GM23338 (cell line): Measurements from ENCODE around the gene TRIM63. TPM values are rescaled to one million over a fixed set of nuclear protein-coding genes. Genes with fewer than 3 reads are reported as not detected.

Experiments used
- ATAC-seq: fragments of 200-7000 bp; cut with Tn5 transposase; 3 replicates; pipeline ENCODE4 v1.9.1; 2020
- DNase-seq: peaks from one replicate; pipeline ENCODE4 v3.0.0-alpha.2; 2015; ENCODE audit warnings: low spot score
- H2AFZ ChIP-seq: fragments of 200-600 bp; sonication (generic); 2 replicates; pipeline ENCODE4 v1.8.0; 2016; ENCODE audit warnings: antibody characterized with exemption, mild to moderate bottlenecking, moderate library complexity
- H3F3A ChIP-seq: fragments of 200-600 bp; sonication (generic); replicated peaks from 2 replicates; pipeline ENCODE4 v1.8.0; 2017; ENCODE audit warnings: antibody characterized with exemption, mixed run types, low read depth
- H3K27ac ChIP-seq: fragments of 200-600 bp; sonication (generic); 2 replicates; pipeline ENCODE4 v1.6.1; 2016; ENCODE audit warnings: low read depth
- H3K27me3 ChIP-seq: fragments of 200-600 bp; sonication (generic); 2 replicates; pipeline ENCODE4 v1.8.0; 2016; ENCODE audit warnings: mild to moderate bottlenecking, mixed run types, moderate library complexity; ENCODE audit not compliant: insufficient read depth
- H3K36me3 ChIP-seq: fragments of 200-600 bp; sonication (generic); 2 replicates; pipeline ENCODE4 v1.8.0; 2016; ENCODE audit warnings: mild to moderate bottlenecking; ENCODE audit not compliant: insufficient read depth
- H3K4me1 ChIP-seq: fragments of 200-600 bp; sonication (generic); 2 replicates; pipeline ENCODE4 v1.8.0; 2016; ENCODE audit warnings: mild to moderate bottlenecking, moderate library complexity; ENCODE audit not compliant: insufficient read depth
- H3K4me2 ChIP-seq: fragments of 200-600 bp; sonication (generic); 2 replicates; pipeline ENCODE4 v1.7.1; 2017; ENCODE audit warnings: mixed run types
- H3K4me3 ChIP-seq: fragments of 200-600 bp; sonication (generic); 2 replicates; pipeline ENCODE4 v1.6.1; 2016; ENCODE audit warnings: mixed run types
- H3K79me2 ChIP-seq: fragments of 200-600 bp; sonication (generic); replicated peaks from 2 replicates; pipeline ENCODE4 v1.8.0; 2017; ENCODE audit warnings: mild to moderate bottlenecking; ENCODE audit not compliant: insufficient read depth
- H3K9me2 ChIP-seq: fragments of 200-600 bp; sonication (generic); 2 replicates; pipeline ENCODE4 v1.8.0; 2017; ENCODE audit not compliant: insufficient read depth
- H4K20me1 ChIP-seq: fragments of 200-600 bp; sonication (generic); replicated peaks from 2 replicates; pipeline ENCODE4 v1.8.0; 2017; ENCODE audit warnings: mild to moderate bottlenecking; ENCODE audit not compliant: insufficient read depth
- H3K27ac Mint-ChIP-seq: 2 replicates; pipeline ENCODE4 v1.8.0; 2020; ENCODE audit warnings: inconsistent platforms, mild to moderate bottlenecking, moderate library complexity, mixed read lengths
- H3K27me3 Mint-ChIP-seq: 3 replicates; pipeline ENCODE4 v1.8.0; 2022; ENCODE audit warnings: low read depth, mild to moderate bottlenecking, moderate library complexity, mixed read lengths, inconsistent platforms; ENCODE audit not compliant: insufficient read depth, poor library complexity
- H3K36me3 Mint-ChIP-seq: 3 replicates; pipeline ENCODE4 v1.8.0; 2021; ENCODE audit warnings: low read depth, mild to moderate bottlenecking, inconsistent platforms, moderate library complexity, mixed read lengths
- H3K4me1 Mint-ChIP-seq: 3 replicates; pipeline ENCODE4 v1.8.0; 2020; ENCODE audit warnings: mild to moderate bottlenecking, inconsistent platforms, mixed read lengths
- H3K4me3 Mint-ChIP-seq: 3 replicates; pipeline ENCODE4 v1.8.0; 2021; ENCODE audit warnings: moderate library complexity, mild to moderate bottlenecking, inconsistent platforms, mixed read lengths
- H3K9me3 Mint-ChIP-seq: 3 replicates; pipeline ENCODE4 v1.8.0; 2020; ENCODE audit warnings: moderate library complexity, mild to moderate bottlenecking, inconsistent platforms, mixed read lengths
- CREB1 ChIP-seq: fragments of 250-450 bp; sonication (Bioruptor Pico); IDR thresholded peaks from 2 replicates; pipeline ENCODE4 v1.5.0; 2020; ENCODE audit warnings: low read depth, mild to moderate bottlenecking, moderate library complexity
- CTCF ChIP-seq, 2 experiments: fragments of 200-600 bp in 1 of 2; sonication (generic) in 1 of 2; conservative IDR thresholded peaks; 2 replicates each; pipeline versions ENCODE4 v1.5.1 to v1.6.1; 2016 to 2017; ENCODE audit warnings: antibody characterized with exemption in 2 of 2, low read depth in 2 of 2, mild to moderate bottlenecking in 2 of 2, moderate library complexity in 1 of 2
- ETS1 ChIP-seq: IDR thresholded peaks from 2 replicates; pipeline ENCODE4 v1.6.1; 2016; ENCODE audit warnings: antibody characterized with exemption
- EZH2 ChIP-seq: fragments of 200-600 bp; sonication (generic); IDR thresholded peaks from one replicate; pipeline ENCODE4 v1.8.0; 2017; ENCODE audit warnings: antibody characterized with exemption, mild to moderate bottlenecking, low read depth; ENCODE audit not compliant: unreplicated experiment
- EZH2phosphoT487 ChIP-seq: fragments of 200-600 bp; sonication (generic); IDR thresholded peaks from one replicate; pipeline ENCODE4 v1.8.1; 2018; ENCODE audit warnings: antibody characterized with exemption; ENCODE audit not compliant: unreplicated experiment
- JUNB ChIP-seq: IDR thresholded peaks from one replicate; pipeline ENCODE4 v1.6.1; 2016; ENCODE audit warnings: antibody characterized with exemption; ENCODE audit not compliant: unreplicated experiment
- NANOG ChIP-seq: IDR thresholded peaks from 2 replicates; pipeline ENCODE4 v1.6.1; 2016; ENCODE audit warnings: antibody characterized with exemption, borderline replicate concordance
- POLR2AphosphoS5 ChIP-seq: IDR thresholded peaks from 2 replicates; pipeline ENCODE4 v1.6.1; 2016; ENCODE audit warnings: antibody characterized with exemption, low read depth
- REST ChIP-seq: IDR thresholded peaks from one replicate; pipeline ENCODE4 v1.6.1; 2018; ENCODE audit warnings: antibody characterized with exemption; ENCODE audit not compliant: unreplicated experiment
- STAT1 ChIP-seq: IDR thresholded peaks from one replicate; pipeline ENCODE4 v1.6.1; 2016; ENCODE audit warnings: antibody characterized with exemption; ENCODE audit not compliant: unreplicated experiment
- ZNF114 ChIP-seq: fragments of 250-450 bp; sonication (Bioruptor Pico); IDR thresholded peaks from 2 replicates; pipeline ENCODE4 v1.5.0; 2020; ENCODE audit warnings: mild to moderate bottlenecking, moderate library complexity
- ZNF331 ChIP-seq: fragments of 250-450 bp; sonication (Bioruptor Pico); IDR thresholded peaks from 2 replicates; pipeline ENCODE4 v1.5.0; 2020; ENCODE audit warnings: low read depth, mild to moderate bottlenecking, moderate library complexity
- ZNF462 ChIP-seq: fragments of 250-450 bp; sonication (Bioruptor Pico); IDR thresholded peaks from 2 replicates; pipeline ENCODE4 v1.5.0; 2020; ENCODE audit warnings: mild to moderate bottlenecking, moderate library complexity
- polyA plus RNA-seq: library from polyadenylated mRNA; unstranded; fragments of >200 nt; fragmentation: Nextera tagmentation; extraction: Ambion mirVana; gene quantifications from 2 replicates; pipeline ENCODE4 v1.2.1, GENCODE V29; 2016
- total RNA-seq: library from RNA; depleted of rRNA; stranded (reverse); fragments of >200 nt; shearing (Covaris generic); gene quantifications from 2 replicates; pipeline ENCODE4 v1.2.3, GENCODE V29; 2014

Gene TRIM63
- total and polyA plus RNA-seq, 2 experiments from 2014 or later: 0.17 TPM; not detected in 1

- Histone ChIP-seq H2AFZ (no peak overlapping the region), H3K36me3 (no peaks in the 10 kb centered on the region), H3K4me1 (peaks cover 17% of the 10 kb centered on the region), H3K27ac (no peak overlapping the region), H3K79me2 (no peaks in the 10 kb centered on the region; the same call in 1 of the 2 replicates), H4K20me1 (0 out of 2 replicates have a peak, but pooled peaks cover 7% of the 10 kb centered on the region), H3K4me2 (no peak overlapping the region; the same call in 1 of the 2 replicates), H3F3A (0 out of 2 replicates have a peak, but pooled peaks cover 4% of the 10 kb centered on the region), H3K9me2 (no peaks in the 10 kb centered on the region), H3K4me3 (peak overlapping the region; percentile 98), H3K27me3 (peaks cover 16% of the 10 kb centered on the region)
- Mint-ChIP-seq H3K36me3 (peaks cover 4% of the 10 kb centered on the region; the same call in 2 of the 3 replicates), H3K27ac (no peak overlapping the region), H3K27me3 (peaks cover 9% of the 10 kb centered on the region), H3K4me1 (peaks cover 18% of the 10 kb centered on the region), H3K9me3 (no peaks in the 10 kb centered on the region; the same call in 2 of the 3 replicates), H3K4me3 (peak overlapping the region; percentile 88)
- no peak for DNase-seq
- ATAC-seq: no peak
- TF ChIP-seq STAT1: no peak
- no peak for TF ChIP-seq POLR2AphosphoS5
- no peak for TF ChIP-seq ETS1
- TF ChIP-seq EZH2phosphoT487: no peak
- no peak for TF ChIP-seq NANOG
- no peak for TF ChIP-seq ZNF331 (CRISPR knock-in tag)
- TF ChIP-seq EZH2: no peak
- no peak for TF ChIP-seq ZNF462 (CRISPR knock-in tag)
- no peak for TF ChIP-seq JUNB
- no peak for TF ChIP-seq CREB1 (CRISPR knock-in tag)
- no peak for TF ChIP-seq ZNF114 (CRISPR knock-in tag)
- no peak for TF ChIP-seq REST
- TF ChIP-seq CTCF (conservative IDR thresholded peaks at IDR 0.05; ENCODE audit: low read depth in 2 of 2): no peak
Observed at GRCh38 chr1:26109229-26110164, 42.1 kb upstream of the TRIM63 start.
